Measurements from ENCODE around the gene CBLB.

GRCh38 chr3:105843994-105844393, 24.8 kb downstream of the CBLB start:
- TF ChIP-seq EHMT2 (IDR thresholded peaks at IDR 0.05): no peak
- TF ChIP-seq CEBPB (tag; IDR thresholded peaks at IDR 0.05): no peak
- TF ChIP-seq CTCF (IDR thresholded peaks at IDR 0.05 in 2 of 3, conservative IDR thresholded peaks at IDR 0.05 in 1 of 3; ENCODE audit: insufficient read depth in 2 of 3, low read depth in 1 of 3, low read length in 3 of 3): no peak
- no peak for TF ChIP-seq C11orf30 (IDR thresholded peaks at IDR 0.05; ENCODE audit: low read depth)
- no peak for TF ChIP-seq ZNF511 (CRISPR knock-in tag; IDR thresholded peaks at IDR 0.05)
- TF ChIP-seq RAD21 (CRISPR knock-in tag; conservative IDR thresholded peaks at IDR 0.05 in 1 of 2, IDR thresholded peaks at IDR 0.05 in 1 of 2): no peak
- no peak for TF ChIP-seq HDAC6 (IDR thresholded peaks at IDR 0.05; ENCODE audit: low read depth, low read length)
- TF ChIP-seq ARNT (IDR thresholded peaks at IDR 0.05): no peak
- no peak for TF ChIP-seq ZNF212 (CRISPR knock-in tag; IDR thresholded peaks at IDR 0.05)
- TF ChIP-seq HNRNPH1 (optimal IDR thresholded peaks at IDR 0.05; ENCODE audit: low read depth, low read length): no peak
- TF ChIP-seq ZNF217 (CRISPR knock-in tag; IDR thresholded peaks at IDR 0.05): no peak
- no peak for TF ChIP-seq PREB (CRISPR knock-in tag; IDR thresholded peaks at IDR 0.05)

All from K562 (cell line).